Caco-2 (cell line): Measurements from ENCODE around the gene STOML1. TPM values are rescaled to one million over a fixed set of nuclear protein-coding genes. Genes with fewer than 3 reads are reported as not detected.

ENCODE experiments used
- BruUV-seq: library from RNA; stranded (reverse); fragments of 400-500 nt; replicated peaks from 2 replicates; lab custom pipeline; 2021; lab: Mats Ljungman, UMichigan
- CTCF ChIA-PET: fragments of 300-600 bp; sonication (Branson Sonifier 250); formaldehyde crosslinking; loops from one replicate; lab custom pipeline; 2022; ENCODE audit warnings: antibody characterized with exemption; lab: Charles Lee
- POLR2A ChIA-PET: fragments of 300-600 bp; sonication (Branson Sonifier 250); formaldehyde crosslinking; loops from one replicate; lab custom pipeline; 2022; ENCODE audit warnings: antibody characterized with exemption; lab: Charles Lee
- DNase-seq, 2 experiments: peaks; one replicate each; pipeline versions ENCODE4 v3.0.0 to v3.0.0-alpha.2; 2020 to 2022
- H3K27me3 ChIP-seq: replicated peaks from 2 replicates; pipeline ENCODE4 v1.6.0; 2011; ENCODE audit warnings: low read length; ENCODE audit not compliant: control insufficient read depth, insufficient read depth
- H3K36me3 ChIP-seq: 2 replicates; pipeline ENCODE4 v1.5.1; 2011; ENCODE audit warnings: low read length; ENCODE audit not compliant: control insufficient read depth, insufficient read depth
- H3K4me1 ChIP-seq: fragments of 250-450 bp; sonication (Bioruptor Pico); 2 replicates; pipeline ENCODE4 v1.5.1; 2020; ENCODE audit warnings: mild to moderate bottlenecking
- H3K4me3 ChIP-seq: 2 replicates; pipeline ENCODE4 v1.5.1; 2011; ENCODE audit warnings: low read depth, mild to moderate bottlenecking, control low read depth, low read length
- H3K9me3 ChIP-seq: fragments of 250-450 bp; sonication (Bioruptor Pico); 2 replicates; pipeline ENCODE4 v1.5.1; 2020; ENCODE audit warnings: mild to moderate bottlenecking, moderate library complexity
- H3K27ac Mint-ChIP-seq: one replicate; pipeline ENCODE4 v1.8.0; 2022; ENCODE audit warnings: mixed read lengths; ENCODE audit not compliant: unreplicated experiment
- H3K27me3 Mint-ChIP-seq: one replicate; pipeline ENCODE4 v1.8.0; 2022; ENCODE audit warnings: mixed read lengths; ENCODE audit not compliant: insufficient read depth, unreplicated experiment
- H3K36me3 Mint-ChIP-seq: one replicate; pipeline ENCODE4 v1.8.0; 2022; ENCODE audit warnings: mild to moderate bottlenecking, mixed read lengths; ENCODE audit not compliant: insufficient read depth, unreplicated experiment
- H3K4me1 Mint-ChIP-seq: one replicate; pipeline ENCODE4 v1.8.0; 2022; ENCODE audit warnings: low read depth, mixed read lengths; ENCODE audit not compliant: unreplicated experiment
- H3K4me3 Mint-ChIP-seq: one replicate; pipeline ENCODE4 v1.8.0; 2022; ENCODE audit warnings: mild to moderate bottlenecking, moderate library complexity, mixed read lengths; ENCODE audit not compliant: unreplicated experiment
- H3K9me3 Mint-ChIP-seq: one replicate; pipeline ENCODE4 v1.8.0; 2022; ENCODE audit warnings: mixed read lengths; ENCODE audit not compliant: unreplicated experiment
- intact Hi-C: fragments of 100-400 bp; cut with micrococcal nuclease; formaldehyde crosslinking; loops from one replicate; pipeline ENCODE4 v1.10.0; 2022; ENCODE audit not compliant: unreplicated experiment
- total RNA-seq: library from RNA; stranded (reverse); gene quantifications from 2 replicates; pipeline ENCODE4 v1.2.3, GENCODE V29; 2022
- TF ChIP-seq, protein P1 (sequence below), 2 experiments: fragments of 200-600 bp in 1 of 2; IDR thresholded peaks; 1 replicate in 1 of 2; 2 replicates in 1 of 2; pipeline versions ENCODE4 v1.5.1 to v1.8.0; 2011 to 2022; ENCODE audit warnings: antibody characterized with exemption in 1 of 2, control low read depth in 1 of 2, inconsistent platforms in 1 of 2, low read depth in 1 of 2, low read length in 1 of 2, mild to moderate bottlenecking in 1 of 2, moderate library complexity in 1 of 2; ENCODE audit not compliant: insufficient read depth in 1 of 2, severe bottlenecking in 1 of 2, unreplicated experiment in 1 of 2

STOML1 gene
- total RNA-seq, 1 experiment from 2014 or later = 7.6 TPM

DNA sequence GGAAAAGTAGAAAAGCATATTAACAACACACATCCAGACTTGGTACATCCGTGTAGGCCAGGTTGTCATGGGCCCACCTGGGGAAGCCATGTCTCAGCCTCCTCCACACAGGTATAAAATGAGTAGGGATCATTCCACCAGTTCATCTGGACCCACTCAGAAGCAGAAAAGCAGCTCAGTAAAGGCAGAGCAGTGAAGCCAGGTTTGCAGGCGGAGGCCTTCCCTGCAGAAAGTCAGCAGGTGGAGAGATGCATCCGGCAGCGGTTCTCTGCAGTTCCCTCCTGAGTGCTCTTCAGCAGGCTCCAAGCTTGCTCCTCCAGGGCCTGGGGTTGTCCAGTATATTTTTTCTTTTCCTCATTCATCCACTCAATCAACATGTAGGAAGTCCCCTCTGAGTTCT, 43.7 kb downstream of the STOML1 start:
- Histone ChIP-seq H3K36me3 (no peaks in the 10 kb centered on the region), H3K4me3 (no peak overlapping the region), H3K9me3 (no peaks in the 10 kb centered on the region), H3K27me3 (no peaks in the 10 kb centered on the region), H3K4me1 (peaks cover 16% of the 10 kb centered on the region)
- no peak for DNase-seq
- no TSS peak for BruUV-seq
- ChIA-PET CTCF (interaction anchor here (1.1 kb wide), 1 partner anchor 25 kb away, joined by 3 read pairs; no protein-coding TSS in a partner anchor), POLR2A (no interaction called here)
- H3K4me3 Mint-ChIP-seq = no peak overlapping the region
- peaks cover 6% of the 10 kb centered on the region for H3K4me1 Mint-ChIP-seq
- no peaks in the 10 kb centered on the region for H3K9me3 Mint-ChIP-seq
- H3K27me3 Mint-ChIP-seq = no peaks in the 10 kb centered on the region
- TF ChIP-seq, protein P1, sequence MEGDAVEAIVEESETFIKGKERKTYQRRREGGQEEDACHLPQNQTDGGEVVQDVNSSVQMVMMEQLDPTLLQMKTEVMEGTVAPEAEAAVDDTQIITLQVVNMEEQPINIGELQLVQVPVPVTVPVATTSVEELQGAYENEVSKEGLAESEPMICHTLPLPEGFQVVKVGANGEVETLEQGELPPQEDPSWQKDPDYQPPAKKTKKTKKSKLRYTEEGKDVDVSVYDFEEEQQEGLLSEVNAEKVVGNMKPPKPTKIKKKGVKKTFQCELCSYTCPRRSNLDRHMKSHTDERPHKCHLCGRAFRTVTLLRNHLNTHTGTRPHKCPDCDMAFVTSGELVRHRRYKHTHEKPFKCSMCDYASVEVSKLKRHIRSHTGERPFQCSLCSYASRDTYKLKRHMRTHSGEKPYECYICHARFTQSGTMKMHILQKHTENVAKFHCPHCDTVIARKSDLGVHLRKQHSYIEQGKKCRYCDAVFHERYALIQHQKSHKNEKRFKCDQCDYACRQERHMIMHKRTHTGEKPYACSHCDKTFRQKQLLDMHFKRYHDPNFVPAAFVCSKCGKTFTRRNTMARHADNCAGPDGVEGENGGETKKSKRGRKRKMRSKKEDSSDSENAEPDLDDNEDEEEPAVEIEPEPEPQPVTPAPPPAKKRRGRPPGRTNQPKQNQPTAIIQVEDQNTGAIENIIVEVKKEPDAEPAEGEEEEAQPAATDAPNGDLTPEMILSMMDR (IDR thresholded peaks at IDR 0.05; ENCODE audit: insufficient read depth in 1 of 2, low read depth in 1 of 2, low read length in 1 of 2, severe bottlenecking in 1 of 2, unreplicated experiment in 1 of 2) = no peak
- no peaks in the 10 kb centered on the region for H3K36me3 Mint-ChIP-seq
- no peak overlapping the region for H3K27ac Mint-ChIP-seq
- intact Hi-C loops = no loop called here

DNA sequence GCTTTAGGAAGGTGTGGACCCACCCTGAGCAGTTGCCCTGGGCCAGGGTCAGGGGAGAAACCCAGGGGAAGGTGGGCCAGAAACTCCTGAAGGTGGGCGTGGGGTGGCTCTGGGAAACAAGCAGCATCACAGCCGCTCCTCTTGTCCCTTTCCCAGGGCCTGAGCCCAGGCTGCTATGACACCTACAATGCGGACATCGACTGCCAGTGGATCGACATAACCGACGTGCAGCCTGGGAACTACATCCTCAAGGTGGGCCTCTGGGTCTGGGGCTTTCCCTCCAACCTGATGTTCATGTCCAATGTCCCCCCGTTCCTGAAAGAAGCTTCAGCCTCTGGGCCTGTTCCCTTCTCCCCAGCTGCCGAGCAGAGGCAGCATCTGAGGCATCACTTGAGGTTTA, 44.4 kb downstream of the STOML1 start:
- Histone ChIP-seq H3K27me3 (no peaks in the 10 kb centered on the region), H3K36me3 (no peaks in the 10 kb centered on the region), H3K9me3 (no peaks in the 10 kb centered on the region), H3K4me3 (no peak overlapping the region), H3K4me1 (peaks cover 17% of the 10 kb centered on the region)
- Mint-ChIP-seq H3K9me3 (no peaks in the 10 kb centered on the region), H3K4me1 (peaks cover 6% of the 10 kb centered on the region), H3K27ac (no peak overlapping the region), H3K27me3 (no peaks in the 10 kb centered on the region), H3K36me3 (no peaks in the 10 kb centered on the region), H3K4me3 (no peak overlapping the region)
- BruUV-seq = no TSS peak
- no peak for DNase-seq
- POLR2A ChIA-PET = no interaction called here
- TF ChIP-seq, protein P1 (IDR thresholded peaks at IDR 0.05; ENCODE audit: insufficient read depth in 1 of 2, low read depth in 1 of 2, low read length in 1 of 2, severe bottlenecking in 1 of 2, unreplicated experiment in 1 of 2) = no peak
- CTCF ChIA-PET = no interaction called here
- intact Hi-C loops = no loop called here

DNA sequence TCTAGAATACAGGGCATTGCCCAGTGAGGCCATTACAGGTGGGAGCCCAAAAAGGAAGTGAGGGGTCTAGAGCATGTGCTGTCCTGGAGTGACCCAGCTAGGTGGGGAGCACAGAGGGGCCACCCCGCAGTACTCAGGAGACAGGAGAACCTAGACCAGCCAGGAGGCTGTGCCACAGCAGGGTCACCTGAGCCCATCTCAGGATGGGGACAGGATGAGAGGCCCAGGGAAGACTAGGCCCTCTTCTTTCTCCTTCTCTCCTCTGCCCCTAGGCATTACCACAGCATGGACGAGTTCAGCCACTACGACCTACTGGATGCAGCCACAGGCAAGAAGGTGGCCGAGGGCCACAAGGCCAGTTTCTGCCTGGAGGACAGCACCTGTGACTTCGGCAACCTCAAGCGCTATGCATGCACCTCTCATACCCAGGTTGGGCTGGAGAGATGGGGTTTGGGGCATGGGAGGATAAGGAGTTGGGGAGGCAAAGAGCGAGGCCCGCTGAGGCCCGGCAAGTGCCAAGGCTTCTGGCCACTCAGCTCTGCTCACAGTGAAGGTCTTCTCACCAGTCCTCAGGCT, 45.2 kb downstream of the STOML1 start:
- H3K4me1 ChIP-seq = peaks cover 25% of the 10 kb centered on the region
- intact Hi-C loops = no loop called here
- Mint-ChIP-seq H3K9me3 (no peaks in the 10 kb centered on the region), H3K4me1 (peaks cover 6% of the 10 kb centered on the region), H3K27me3 (no peaks in the 10 kb centered on the region), H3K4me3 (no peak overlapping the region), H3K36me3 (no peaks in the 10 kb centered on the region), H3K27ac (no peak overlapping the region)
- DNase-seq = no peak
- CTCF ChIA-PET = no interaction called here
- TF ChIP-seq, protein P1 (IDR thresholded peaks at IDR 0.05; ENCODE audit: insufficient read depth in 1 of 2, low read depth in 1 of 2, low read length in 1 of 2, severe bottlenecking in 1 of 2, unreplicated experiment in 1 of 2) = no peak
- no peaks in the 10 kb centered on the region for H3K36me3 ChIP-seq
- no peaks in the 10 kb centered on the region for H3K27me3 ChIP-seq
- H3K4me3 ChIP-seq = no peak overlapping the region
- no peaks in the 10 kb centered on the region for H3K9me3 ChIP-seq
- BruUV-seq = no TSS peak
- POLR2A ChIA-PET = no interaction called here
